ENCODE data around the gene PRMT3.
"Not testable (repeated sequence)": the region's sequence is repeated elsewhere in the genome, so short reads cannot be mapped to it uniquely, and the experiment has no call there.

PRMT3 gene

GRCh38 chr11:20467487-20468185, 80.1 kb downstream of the PRMT3 start:
- no peaks in the 10 kb centered on the region for H3K27me3 ChIP-seq (ENCODE audit: control insufficient read depth, insufficient read depth, low read length)
- no peak overlapping the region for H3K9ac ChIP-seq (ENCODE audit: low read length)
- peaks cover 7% of the 10 kb centered on the region for H3K4me1 ChIP-seq (ENCODE audit: control insufficient read depth, insufficient read depth, low read length)
- no peaks in the 10 kb centered on the region for H3K9me3 ChIP-seq (ENCODE audit: control insufficient read depth, low read length)
- no peaks in the 10 kb centered on the region for H3K36me3 ChIP-seq (ENCODE audit: control insufficient read depth, insufficient read depth, low read length)
- H3K4me3 ChIP-seq (ENCODE audit: low read length) = no peak overlapping the region

DNA sequence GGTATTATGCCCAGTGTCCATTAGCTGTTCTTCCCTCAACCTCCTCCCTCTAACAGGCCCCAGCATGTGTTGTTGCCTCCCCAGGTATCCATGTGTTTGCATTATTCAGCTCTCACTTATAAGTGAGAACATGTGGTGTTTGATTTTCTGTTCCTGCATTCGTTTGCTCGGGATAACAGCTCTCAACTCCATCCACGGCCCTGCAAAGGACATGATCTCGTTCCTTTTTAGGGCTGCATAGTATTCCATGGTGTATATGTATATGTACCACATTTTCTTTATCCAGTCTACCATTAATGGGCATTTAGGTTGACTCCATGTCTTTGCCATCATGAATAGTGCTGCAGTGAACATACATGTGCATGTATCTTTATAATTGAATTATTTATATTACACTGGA, 82.8 kb downstream of the PRMT3 start:
- H3K9ac ChIP-seq (ENCODE audit: low read length) = no peak overlapping the region
- H3K4me3 ChIP-seq (ENCODE audit: low read length) = no peak overlapping the region
- H3K9me3 ChIP-seq (ENCODE audit: control insufficient read depth, low read length) = no peaks in the 10 kb centered on the region

GRCh38 chr11:20471929-20472328, 84.4 kb downstream of the PRMT3 start:
- not testable (repeated sequence) for H3K9ac ChIP-seq (ENCODE audit: low read length); H3K4me3 ChIP-seq (ENCODE audit: low read length); H3K4me1 ChIP-seq (ENCODE audit: control insufficient read depth, insufficient read depth, low read length); H3K9me3 ChIP-seq (ENCODE audit: control insufficient read depth, low read length); H3K36me3 ChIP-seq (ENCODE audit: control insufficient read depth, insufficient read depth, low read length); H3K27me3 ChIP-seq (ENCODE audit: control insufficient read depth, insufficient read depth, low read length)

More for the DNA sequence above, 82.8 kb downstream of the PRMT3 start:
- H3K27me3 ChIP-seq (ENCODE audit: control insufficient read depth, insufficient read depth, low read length) = no peaks in the 10 kb centered on the region
- H3K36me3 ChIP-seq (ENCODE audit: control insufficient read depth, insufficient read depth, low read length) = no peaks in the 10 kb centered on the region
- peaks cover 7% of the 10 kb centered on the region for H3K4me1 ChIP-seq (ENCODE audit: control insufficient read depth, insufficient read depth, low read length)

DNA sequence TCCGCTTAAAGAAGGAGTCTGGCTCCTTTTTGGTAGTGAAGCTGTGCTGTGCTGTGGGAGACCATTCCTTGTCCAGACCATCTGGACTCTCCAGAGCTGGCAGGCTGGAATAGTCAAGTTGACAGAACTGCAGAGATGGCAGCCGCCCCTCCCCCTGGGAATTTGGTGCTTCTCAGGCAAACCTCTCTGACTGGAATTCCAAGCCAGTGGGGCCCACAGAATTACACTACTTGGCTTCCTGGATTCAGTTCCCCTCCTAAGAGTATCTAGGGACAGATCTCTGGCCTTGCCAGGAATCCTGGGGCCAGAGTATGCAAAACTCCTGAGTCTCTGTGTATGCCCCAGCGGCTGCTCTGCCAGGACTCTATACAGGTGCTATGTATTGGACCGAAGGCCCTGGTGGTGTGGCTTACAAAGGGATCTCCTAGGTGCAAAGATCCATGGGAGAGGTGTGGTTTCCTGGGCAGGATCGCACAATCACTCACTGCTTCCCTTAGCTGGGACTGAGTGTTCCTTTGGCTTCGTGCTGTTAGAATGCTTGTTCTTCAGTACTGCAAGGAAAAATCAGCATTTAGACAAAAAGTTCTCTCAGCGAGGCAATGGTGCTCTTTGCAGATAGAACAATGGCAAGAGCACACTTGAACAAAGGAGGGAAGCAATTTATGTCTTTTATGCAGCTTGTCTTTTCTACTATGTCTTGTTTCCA, 86.8 kb downstream of the PRMT3 start:
- Histone ChIP-seq H3K9ac (ENCODE audit: low read length) (no peak overlapping the region), H3K4me1 (ENCODE audit: control insufficient read depth, insufficient read depth, low read length) (peaks cover 15% of the 10 kb centered on the region), H3K27me3 (ENCODE audit: control insufficient read depth, insufficient read depth, low read length) (no peaks in the 10 kb centered on the region), H3K36me3 (ENCODE audit: control insufficient read depth, insufficient read depth, low read length) (no peaks in the 10 kb centered on the region), H3K4me3 (ENCODE audit: low read length) (no peak overlapping the region), H3K9me3 (ENCODE audit: control insufficient read depth, low read length) (no peaks in the 10 kb centered on the region)

DNA sequence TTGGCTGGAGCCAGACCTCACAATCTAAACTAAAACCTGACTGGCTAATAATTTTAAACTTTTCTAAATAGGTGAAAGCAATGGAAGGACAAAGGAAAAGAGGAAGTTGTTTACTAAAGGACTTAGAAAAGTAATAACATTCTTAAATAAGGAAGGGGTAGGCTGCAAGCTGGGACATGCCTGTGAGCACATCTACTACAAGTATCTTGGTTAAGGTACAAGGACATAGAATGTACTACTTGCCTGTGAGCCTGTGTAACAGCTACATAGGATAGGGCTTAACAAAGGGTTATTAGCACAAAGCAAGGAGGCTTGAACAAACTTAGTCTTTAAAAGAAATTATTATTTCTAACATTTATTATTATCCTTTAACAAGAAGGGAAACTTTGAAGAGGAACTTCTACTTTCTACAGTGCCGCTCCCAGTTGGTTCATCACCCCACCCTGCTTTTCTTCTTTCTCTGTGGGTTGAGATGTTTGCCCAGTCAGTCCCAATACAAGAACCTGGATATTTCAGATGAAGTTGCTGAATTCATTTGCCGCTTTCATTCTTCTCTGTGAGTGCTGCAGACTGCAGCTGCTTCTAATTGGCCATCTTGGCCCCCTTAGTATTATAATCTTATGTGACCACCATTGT, 87.5 kb downstream of the PRMT3 start:
- H3K9me3 ChIP-seq (ENCODE audit: control insufficient read depth, low read length) = no peaks in the 10 kb centered on the region

GRCh38 chr11:20477418-20478090, 90.0 kb downstream of the PRMT3 start:
- Histone ChIP-seq H3K4me3 (ENCODE audit: low read length) (no peak overlapping the region), H3K9ac (ENCODE audit: low read length) (no peak overlapping the region), H3K27me3 (ENCODE audit: control insufficient read depth, insufficient read depth, low read length) (no peaks in the 10 kb centered on the region), H3K9me3 (ENCODE audit: control insufficient read depth, low read length) (no peaks in the 10 kb centered on the region), H3K36me3 (ENCODE audit: control insufficient read depth, insufficient read depth, low read length) (no peaks in the 10 kb centered on the region), H3K4me1 (ENCODE audit: control insufficient read depth, insufficient read depth, low read length) (peaks cover 15% of the 10 kb centered on the region)

More for the DNA sequence above, 87.5 kb downstream of the PRMT3 start:
- peaks cover 15% of the 10 kb centered on the region for H3K4me1 ChIP-seq (ENCODE audit: control insufficient read depth, insufficient read depth, low read length)
- H3K9ac ChIP-seq (ENCODE audit: low read length) = no peak overlapping the region
- H3K27me3 ChIP-seq (ENCODE audit: control insufficient read depth, insufficient read depth, low read length) = no peaks in the 10 kb centered on the region
- H3K36me3 ChIP-seq (ENCODE audit: control insufficient read depth, insufficient read depth, low read length) = no peaks in the 10 kb centered on the region
- H3K4me3 ChIP-seq (ENCODE audit: low read length) = no peak overlapping the region

GRCh38 chr11:20479513-20479912, 92.0 kb downstream of the PRMT3 start:
- H3K9ac ChIP-seq (ENCODE audit: low read length) = no peak overlapping the region
- peaks cover 11% of the 10 kb centered on the region for H3K4me1 ChIP-seq (ENCODE audit: control insufficient read depth, insufficient read depth, low read length)
- no peaks in the 10 kb centered on the region for H3K36me3 ChIP-seq (ENCODE audit: control insufficient read depth, insufficient read depth, low read length)
- no peaks in the 10 kb centered on the region for H3K9me3 ChIP-seq (ENCODE audit: control insufficient read depth, low read length)
- no peaks in the 10 kb centered on the region for H3K27me3 ChIP-seq (ENCODE audit: control insufficient read depth, insufficient read depth, low read length)
- no peak overlapping the region for H3K4me3 ChIP-seq (ENCODE audit: low read length)

DNA sequence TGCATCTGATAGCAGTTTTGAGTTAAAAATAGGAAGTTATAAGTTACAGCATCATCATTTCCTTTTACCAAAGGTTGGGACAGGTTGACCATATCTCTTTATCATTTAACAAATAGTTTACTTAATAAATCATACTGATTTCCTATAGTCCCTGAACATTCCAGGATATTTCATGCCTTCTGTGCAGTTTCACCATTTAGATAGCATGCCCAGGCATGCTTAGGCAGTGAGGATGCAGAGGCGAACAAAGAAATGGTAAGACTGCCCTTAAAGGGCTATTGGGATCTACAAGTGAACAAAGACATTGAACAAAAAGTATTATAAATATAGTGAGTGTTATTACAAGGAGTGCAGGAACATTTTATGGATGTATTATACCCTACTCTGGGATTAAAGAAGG, 96.4 kb downstream of the PRMT3 start:
- Histone ChIP-seq H3K4me1 (ENCODE audit: control insufficient read depth, insufficient read depth, low read length) (no peaks in the 10 kb centered on the region), H3K27me3 (ENCODE audit: control insufficient read depth, insufficient read depth, low read length) (no peaks in the 10 kb centered on the region), H3K9ac (ENCODE audit: low read length) (no peak overlapping the region), H3K4me3 (ENCODE audit: low read length) (no peak overlapping the region), H3K36me3 (ENCODE audit: control insufficient read depth, insufficient read depth, low read length) (no peaks in the 10 kb centered on the region), H3K9me3 (ENCODE audit: control insufficient read depth, low read length) (no peaks in the 10 kb centered on the region)

DNA sequence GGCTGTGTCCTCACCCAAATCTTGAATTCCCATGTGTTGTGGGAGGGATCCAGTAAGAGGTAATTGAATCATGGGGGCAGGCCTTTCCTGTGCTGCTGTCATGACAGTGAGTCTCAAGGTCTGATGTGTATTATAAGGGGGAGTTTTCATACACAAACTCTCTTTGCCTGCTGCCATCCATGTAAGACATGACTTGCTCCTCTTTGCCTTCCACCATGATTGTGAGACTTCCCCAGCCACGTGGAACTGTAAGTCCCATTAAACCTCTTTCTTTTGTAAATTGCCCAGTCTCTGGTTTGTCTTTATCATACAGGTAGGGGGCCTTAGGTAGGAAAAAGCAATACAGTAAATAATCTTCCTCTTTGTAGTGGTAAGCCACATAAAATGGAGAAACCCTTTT, 96.9 kb downstream of the PRMT3 start:
- not testable (repeated sequence) for H3K9ac ChIP-seq (ENCODE audit: low read length); H3K27me3 ChIP-seq (ENCODE audit: control insufficient read depth, insufficient read depth, low read length); H3K9me3 ChIP-seq (ENCODE audit: control insufficient read depth, low read length); H3K4me1 ChIP-seq (ENCODE audit: control insufficient read depth, insufficient read depth, low read length); H3K4me3 ChIP-seq (ENCODE audit: low read length); H3K36me3 ChIP-seq (ENCODE audit: control insufficient read depth, insufficient read depth, low read length)

GRCh38 chr11:20488352-20488751, 100.8 kb downstream of the PRMT3 start:
- Histone ChIP-seq H3K9me3 (ENCODE audit: control insufficient read depth, low read length) (no peaks in the 10 kb centered on the region), H3K4me3 (ENCODE audit: low read length) (no peak overlapping the region), H3K36me3 (ENCODE audit: control insufficient read depth, insufficient read depth, low read length) (no peaks in the 10 kb centered on the region), H3K4me1 (ENCODE audit: control insufficient read depth, insufficient read depth, low read length) (no peaks in the 10 kb centered on the region), H3K9ac (ENCODE audit: low read length) (no peak overlapping the region), H3K27me3 (ENCODE audit: control insufficient read depth, insufficient read depth, low read length) (no peaks in the 10 kb centered on the region)

DNA sequence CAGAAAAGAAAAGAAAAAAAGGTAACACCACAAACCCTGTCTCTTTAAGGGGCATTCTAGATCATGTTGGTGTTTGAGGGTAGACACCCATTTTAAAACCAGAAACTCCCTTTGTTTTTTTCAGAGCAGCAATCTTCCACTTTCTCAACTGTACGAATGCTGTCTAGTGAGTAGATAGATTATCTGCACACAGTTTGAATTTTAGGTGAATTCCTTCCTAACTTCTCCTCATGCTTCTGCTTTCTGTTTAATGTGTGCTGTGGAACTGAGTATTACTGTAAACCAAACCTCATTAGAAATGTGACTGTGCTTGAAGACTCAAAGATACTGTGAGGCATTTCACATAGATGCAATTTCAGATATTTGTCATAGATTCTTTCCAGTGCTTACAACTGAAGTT, 102.4 kb downstream of the PRMT3 start:
- Histone ChIP-seq H3K9ac (ENCODE audit: low read length) (no peak overlapping the region), H3K9me3 (ENCODE audit: control insufficient read depth, low read length) (no peaks in the 10 kb centered on the region), H3K4me1 (ENCODE audit: control insufficient read depth, insufficient read depth, low read length) (no peaks in the 10 kb centered on the region), H3K4me3 (ENCODE audit: low read length) (no peak overlapping the region), H3K36me3 (ENCODE audit: control insufficient read depth, insufficient read depth, low read length) (no peaks in the 10 kb centered on the region), H3K27me3 (ENCODE audit: control insufficient read depth, insufficient read depth, low read length) (no peaks in the 10 kb centered on the region)

GRCh38 chr11:20493340-20493739, 105.8 kb downstream of the PRMT3 start:
- H3K9ac ChIP-seq (ENCODE audit: low read length) = no peak overlapping the region
- no peaks in the 10 kb centered on the region for H3K36me3 ChIP-seq (ENCODE audit: control insufficient read depth, insufficient read depth, low read length)
- no peaks in the 10 kb centered on the region for H3K9me3 ChIP-seq (ENCODE audit: control insufficient read depth, low read length)
- H3K4me1 ChIP-seq (ENCODE audit: control insufficient read depth, insufficient read depth, low read length) = no peaks in the 10 kb centered on the region
- H3K27me3 ChIP-seq (ENCODE audit: control insufficient read depth, insufficient read depth, low read length) = no peaks in the 10 kb centered on the region
- no peak overlapping the region for H3K4me3 ChIP-seq (ENCODE audit: low read length)
